Measurements from ENCODE around the gene NLRP9.

Gene NLRP9

GRCh38 chr19:55687281-55688201 lies 50.7 kb downstream of the NLRP9 start:
- DNase-seq (ENCODE audit: low read depth): no peak

- no peak for DNase-seq (ENCODE audit: low read depth)
These were observed 51.7 kb downstream of the NLRP9 start for GRCh38 chr19:55686311-55687050.

GRCh38 chr19:55685776-55686175 lies 52.4 kb downstream of the NLRP9 start:
- DNase-seq (ENCODE audit: low read depth): no peak

- DNase-seq (ENCODE audit: low read depth): no peak
These were observed 53.1 kb downstream of the NLRP9 start for GRCh38 chr19:55684946-55685681.

GRCh38 chr19:55683449-55684261 lies 54.5 kb downstream of the NLRP9 start:
- no peak for DNase-seq (ENCODE audit: low read depth)

GRCh38 chr19:55681131-55682092 lies 56.8 kb downstream of the NLRP9 start:
- DNase-seq (ENCODE audit: low read depth): no peak

GRCh38 chr19:55680339-55681130 lies 57.7 kb downstream of the NLRP9 start:
- no peak for DNase-seq (ENCODE audit: low read depth)

GRCh38 chr19:55679343-55680257 lies 58.6 kb downstream of the NLRP9 start:
- peak; percentile 91 for DNase-seq (ENCODE audit: low read depth)

- DNase-seq (ENCODE audit: low read depth): no peak
These were observed 60.0 kb downstream of the NLRP9 start for GRCh38 chr19:55678121-55678671.

GRCh38 chr19:55677572-55678028 lies 60.6 kb downstream of the NLRP9 start:
- no peak for DNase-seq (ENCODE audit: low read depth)

- no peak for DNase-seq (ENCODE audit: low read depth)
These were observed 61.2 kb downstream of the NLRP9 start for GRCh38 chr19:55676889-55677505.

GRCh38 chr19:55676383-55676782 lies 61.8 kb downstream of the NLRP9 start:
- peak; percentile 34 for DNase-seq (ENCODE audit: low read depth)

GRCh38 chr19:55675661-55676354 lies 62.4 kb downstream of the NLRP9 start:
- DNase-seq (ENCODE audit: low read depth): no peak

- peak; percentile 98 for DNase-seq (ENCODE audit: low read depth)
These were observed 63.2 kb downstream of the NLRP9 start, which contains the start of gene EPN1 for GRCh38 chr19:55674841-55675660. Gene EPN1 (plus strand): TSS chr19:55675226. CDS start chr19:55678628, 3,402 bp downstream.

- DNase-seq (ENCODE audit: low read depth): no peak
These were observed 63.8 kb downstream of the NLRP9 start for GRCh38 chr19:55674459-55674840.

- no peak for DNase-seq (ENCODE audit: low read depth)
These were observed 64.3 kb downstream of the NLRP9 start for GRCh38 chr19:55673889-55674288.
